HG02943 (cell line): Measurements from ENCODE around the gene TRIM41.
"Not testable (repeated sequence)": the region's sequence is repeated elsewhere in the genome, so short reads cannot be mapped to it uniquely, and the experiment has no call there.

ENCODE experiments used
- ATAC-seq: cut with Tn5 transposase; IDR thresholded peaks from one replicate; pipeline ENCODE4 v1.9.1; 2021; ENCODE audit warnings: mild to moderate bottlenecking, low read depth, moderate library complexity; ENCODE audit not compliant: unreplicated experiment

Gene TRIM41

DNA sequence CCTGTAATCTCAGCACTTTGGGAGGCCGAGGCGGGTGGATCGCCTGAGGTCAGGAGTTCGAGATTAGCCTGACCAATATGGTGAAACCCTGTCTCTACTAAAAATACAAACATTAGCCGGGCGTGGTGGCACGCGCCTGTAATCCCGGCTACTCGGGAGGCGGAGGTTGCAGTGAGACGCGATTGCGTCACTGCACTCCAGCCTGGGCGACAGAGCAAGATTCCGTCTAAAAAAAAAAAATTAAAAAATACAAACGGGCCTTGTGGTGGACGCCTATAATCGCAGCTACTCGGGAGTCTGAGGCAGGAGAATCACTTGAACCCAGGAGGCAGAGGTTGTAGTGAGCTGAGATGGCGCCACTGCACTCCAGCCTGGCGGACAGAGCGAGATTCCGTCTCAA is 14.1 kb upstream of the TRIM41 start:
- not testable (repeated sequence) for ATAC-seq

GRCh38 chr5:181210148-181210547 is 12.9 kb upstream of the TRIM41 start:
- ATAC-seq = not testable (repeated sequence)

DNA sequence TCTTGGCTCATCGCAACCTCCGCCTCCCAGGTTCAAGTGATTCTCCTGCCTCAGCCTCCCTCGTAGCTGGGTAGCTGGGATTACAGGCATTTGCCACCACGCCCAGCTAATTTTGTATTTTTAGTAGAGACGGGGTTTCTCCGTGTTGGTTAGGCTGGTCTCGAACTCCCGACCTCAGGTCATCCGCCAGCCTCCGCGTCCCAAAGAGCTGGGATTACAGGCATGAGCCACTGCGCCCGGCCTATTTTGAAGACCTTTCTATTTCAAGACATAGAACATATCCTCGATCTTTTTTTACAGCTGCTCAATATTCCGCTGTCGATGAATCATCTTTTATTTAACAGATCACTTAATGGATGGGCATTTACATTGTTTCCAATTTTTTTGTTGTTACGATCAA is 12.4 kb upstream of the TRIM41 start:
- ATAC-seq = not testable (repeated sequence)

GRCh38 chr5:181211208-181211607 is 11.9 kb upstream of the TRIM41 start:
- ATAC-seq = no peak

DNA sequence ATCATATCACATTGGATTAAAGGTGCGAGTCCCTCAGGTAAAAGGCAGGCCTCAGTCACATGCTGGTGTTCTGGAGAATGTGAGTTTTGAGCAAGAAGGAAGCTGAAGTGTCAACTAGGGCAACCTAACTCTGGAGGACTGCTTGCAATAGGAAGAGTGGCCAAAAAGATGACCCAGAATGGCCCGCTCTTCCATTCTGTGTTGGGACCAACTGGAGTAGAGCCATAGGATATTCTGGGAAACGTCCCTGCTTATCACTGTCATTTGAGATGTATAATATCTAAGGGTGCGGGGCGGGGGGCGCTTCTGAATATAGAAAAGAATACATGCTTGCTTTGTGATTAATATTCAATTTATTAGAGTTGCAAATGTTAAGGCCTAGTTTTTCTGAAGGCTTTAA is 11.0 kb upstream of the TRIM41 start:
- no peak for ATAC-seq

- no peak for ATAC-seq
These were observed 10.1 kb upstream of the TRIM41 start for GRCh38 chr5:181212934-181213333.

DNA sequence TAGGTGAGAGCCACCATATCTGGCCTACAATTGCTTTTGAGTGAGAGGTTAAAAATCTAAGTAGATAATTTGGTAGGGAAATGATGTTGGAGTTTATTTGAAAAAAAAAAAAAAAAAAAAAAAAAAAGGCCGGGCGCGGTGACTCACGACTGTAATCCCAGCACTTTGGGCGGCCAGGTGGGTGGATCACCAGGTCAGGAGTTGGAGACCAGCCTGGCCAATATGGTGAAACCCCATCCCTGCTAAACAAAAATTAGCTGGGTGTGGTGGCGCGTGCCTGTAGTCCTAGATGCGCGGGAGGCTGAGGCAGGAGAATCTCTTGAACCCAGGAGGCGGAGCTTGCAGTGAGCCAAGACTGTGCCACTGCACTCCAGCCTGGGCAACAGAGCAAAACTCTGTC is 8.8 kb upstream of the TRIM41 start:
- not testable (repeated sequence) for ATAC-seq

DNA sequence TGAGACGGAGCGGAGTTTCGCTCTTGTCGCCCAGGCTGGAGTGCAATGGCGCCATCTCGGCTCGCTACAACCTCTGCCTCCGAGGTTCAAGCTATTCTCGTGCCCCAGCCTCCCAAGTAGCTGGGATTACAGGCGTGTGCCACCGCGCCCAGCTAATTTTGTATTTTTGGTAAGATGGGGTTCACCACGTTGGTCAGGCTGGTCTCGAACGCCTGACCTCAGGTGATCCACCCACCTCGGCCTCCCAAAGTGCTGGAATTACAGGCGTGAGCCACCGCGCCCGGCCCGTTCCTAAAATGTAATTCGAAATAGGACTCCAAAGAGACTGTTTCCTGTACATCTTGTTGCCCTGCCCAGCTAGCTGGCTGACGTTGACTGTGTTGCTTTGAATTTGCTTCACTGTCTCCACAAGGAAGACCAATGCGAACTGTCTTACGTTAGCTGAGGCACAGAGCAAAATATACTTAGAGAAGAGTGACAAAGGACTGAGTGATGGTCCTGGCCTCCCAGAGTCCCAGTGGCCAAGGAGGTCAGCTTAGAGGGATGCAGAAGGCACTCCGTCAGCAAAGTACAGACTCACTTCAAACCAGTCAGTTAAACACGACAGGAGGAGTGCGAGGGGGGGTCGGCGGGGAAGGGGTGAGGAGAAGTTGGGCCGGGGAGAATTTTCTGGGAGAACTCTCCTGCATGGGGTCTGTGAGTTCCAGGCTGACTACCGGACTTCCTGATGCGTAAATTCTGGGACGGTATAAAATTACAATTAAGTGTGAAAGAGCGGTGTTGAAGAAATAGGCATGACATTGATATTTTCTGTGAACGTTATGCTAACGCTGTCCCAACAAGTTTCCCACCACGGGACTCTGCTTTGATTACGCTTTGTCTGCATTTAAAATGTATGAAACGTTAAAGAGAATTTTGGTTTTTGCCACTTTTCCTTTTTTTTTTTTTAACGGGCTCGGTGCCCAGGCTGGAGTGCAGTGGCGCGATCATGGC is 6.8 kb upstream of the TRIM41 start:
- no peak for ATAC-seq

DNA sequence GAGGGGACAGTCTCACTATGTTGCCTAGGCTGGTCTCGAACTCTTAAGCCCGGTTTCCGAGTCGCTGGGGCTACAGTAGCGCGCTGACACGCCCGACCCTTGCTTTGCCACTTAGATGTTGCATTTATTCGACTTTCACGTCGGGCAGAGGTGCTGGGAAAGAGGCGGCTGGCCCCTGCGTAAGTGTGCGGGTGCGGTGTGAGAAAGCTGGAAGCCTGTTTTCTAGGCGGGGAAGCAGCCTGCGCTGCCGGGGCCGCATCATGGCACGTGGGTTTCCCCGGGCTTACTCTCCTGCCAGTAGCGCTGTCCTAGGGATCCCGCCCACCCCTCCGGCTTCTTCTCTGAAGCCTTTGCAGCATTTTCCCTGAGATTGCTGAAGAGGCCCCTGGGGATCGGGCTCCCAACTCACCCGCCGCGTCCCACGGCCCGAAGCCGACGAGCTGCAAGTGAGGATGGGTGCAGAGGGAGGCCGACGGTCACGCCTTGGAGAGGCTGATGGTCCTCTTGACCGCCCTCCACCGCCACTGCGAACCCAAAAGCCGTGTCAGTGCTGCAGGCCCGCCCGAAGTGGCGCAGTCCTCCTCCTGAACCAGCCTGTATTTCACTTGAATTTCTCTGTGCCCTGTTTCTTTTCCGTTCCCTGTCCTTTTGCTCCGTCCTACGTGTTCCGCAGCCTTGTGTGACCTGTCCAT is 5.8 kb upstream of the TRIM41 start:
- ATAC-seq = no peak

- ATAC-seq = no peak
These were observed 5.3 kb upstream of the TRIM41 start for GRCh38 chr5:181217803-181218062.

DNA sequence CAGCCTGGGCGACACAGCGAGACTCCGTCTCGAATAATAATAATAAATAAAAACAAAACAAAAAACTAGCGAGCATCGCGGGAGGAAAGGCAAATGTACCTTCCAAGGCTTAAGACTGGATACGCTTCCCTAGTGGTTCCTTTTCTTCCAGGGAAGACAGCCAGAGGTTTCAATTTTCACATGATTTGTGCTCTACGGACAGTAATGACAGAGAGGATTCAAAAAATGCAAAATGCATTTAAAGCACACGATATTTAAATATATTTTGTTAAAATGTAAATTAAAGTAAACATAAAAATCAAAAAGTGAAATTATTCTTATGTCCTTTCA is 4.3 kb upstream of the TRIM41 start:
- no peak for ATAC-seq

GRCh38 chr5:181219262-181220177 is 3.6 kb upstream of the TRIM41 start:
- ATAC-seq = no peak

DNA sequence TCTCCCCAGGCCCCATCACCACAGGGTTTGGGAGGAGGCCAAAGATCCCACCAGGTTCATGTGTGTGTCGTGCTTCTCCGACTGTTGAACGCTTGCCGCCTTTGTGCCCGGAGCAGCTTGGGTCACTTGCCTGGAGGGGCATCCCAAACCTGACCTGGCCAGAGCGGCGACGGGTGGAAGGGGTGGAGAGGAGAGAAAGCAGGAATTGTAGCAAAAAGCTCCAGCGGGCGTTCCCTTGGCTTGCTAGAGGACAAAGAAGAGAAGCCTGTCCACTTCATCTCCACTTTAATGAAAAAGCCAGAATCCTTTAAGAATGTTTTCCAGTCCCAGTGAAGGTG is 2.9 kb upstream of the TRIM41 start:
- ATAC-seq = no peak

- ATAC-seq = no peak
These were observed 1.8 kb upstream of the TRIM41 start for GRCh38 chr5:181221105-181221791.

GRCh38 chr5:181221792-181222629 is 1.1 kb upstream of the TRIM41 start:
- ATAC-seq = peak; percentile 32

- no peak for ATAC-seq
These were observed 437 bp upstream of the TRIM41 start for GRCh38 chr5:181222630-181223057.

DNA sequence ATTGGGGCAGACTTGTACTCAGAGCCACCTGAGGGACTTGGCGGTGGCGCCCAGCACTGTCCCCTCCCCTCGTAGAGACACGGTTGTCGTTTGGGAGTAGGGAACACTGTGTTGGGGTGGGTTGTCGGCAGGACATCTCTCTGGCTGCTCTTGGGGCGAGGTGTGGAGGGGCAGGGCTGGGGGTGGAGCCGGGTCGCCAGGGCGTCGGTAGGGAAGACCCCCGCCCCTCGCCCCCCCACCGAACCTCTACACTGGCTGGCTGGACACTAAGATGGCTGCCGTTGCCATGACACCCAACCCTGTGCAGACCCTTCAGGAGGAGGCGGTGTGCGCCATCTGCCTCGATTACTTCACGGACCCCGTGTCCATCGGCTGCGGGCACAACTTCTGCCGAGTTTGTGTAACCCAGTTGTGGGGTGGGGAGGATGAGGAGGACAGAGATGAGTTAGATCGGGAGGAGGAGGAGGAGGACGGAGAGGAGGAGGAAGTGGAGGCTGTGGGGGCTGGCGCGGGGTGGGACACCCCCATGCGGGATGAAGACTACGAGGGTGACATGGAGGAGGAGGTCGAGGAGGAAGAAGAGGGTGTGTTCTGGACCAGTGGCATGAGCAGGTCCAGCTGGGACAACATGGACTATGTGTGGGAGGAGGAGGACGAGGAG is 778 bp downstream of the TRIM41 start:
- ATAC-seq = no peak

GRCh38 chr5:181224390-181225229 is 1.5 kb downstream of the TRIM41 start:
- ATAC-seq = no peak
